ENCODE results near the gene NR3C2.

NR3C2 gene

DNA sequence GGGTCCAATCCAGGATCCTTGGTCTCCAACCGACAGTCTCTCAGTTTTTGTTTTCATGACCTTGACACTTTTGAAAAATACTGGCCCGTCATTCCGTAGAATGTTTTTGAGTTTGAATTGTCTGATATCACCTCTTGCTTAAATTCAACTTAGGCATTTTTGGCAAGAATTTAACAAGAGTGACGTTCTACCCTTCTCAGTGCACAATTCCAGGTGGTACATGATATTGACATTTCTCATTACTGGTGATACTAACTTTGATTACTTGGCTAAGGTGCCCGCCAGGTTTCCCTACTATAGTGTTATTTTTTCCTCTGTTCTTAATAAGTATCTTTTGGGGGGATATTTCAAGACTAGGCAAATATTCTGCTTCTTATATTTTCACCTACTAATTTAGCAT, 215.1 kb downstream of the NR3C2 start:
- TF ChIP-seq, protein P1, sequence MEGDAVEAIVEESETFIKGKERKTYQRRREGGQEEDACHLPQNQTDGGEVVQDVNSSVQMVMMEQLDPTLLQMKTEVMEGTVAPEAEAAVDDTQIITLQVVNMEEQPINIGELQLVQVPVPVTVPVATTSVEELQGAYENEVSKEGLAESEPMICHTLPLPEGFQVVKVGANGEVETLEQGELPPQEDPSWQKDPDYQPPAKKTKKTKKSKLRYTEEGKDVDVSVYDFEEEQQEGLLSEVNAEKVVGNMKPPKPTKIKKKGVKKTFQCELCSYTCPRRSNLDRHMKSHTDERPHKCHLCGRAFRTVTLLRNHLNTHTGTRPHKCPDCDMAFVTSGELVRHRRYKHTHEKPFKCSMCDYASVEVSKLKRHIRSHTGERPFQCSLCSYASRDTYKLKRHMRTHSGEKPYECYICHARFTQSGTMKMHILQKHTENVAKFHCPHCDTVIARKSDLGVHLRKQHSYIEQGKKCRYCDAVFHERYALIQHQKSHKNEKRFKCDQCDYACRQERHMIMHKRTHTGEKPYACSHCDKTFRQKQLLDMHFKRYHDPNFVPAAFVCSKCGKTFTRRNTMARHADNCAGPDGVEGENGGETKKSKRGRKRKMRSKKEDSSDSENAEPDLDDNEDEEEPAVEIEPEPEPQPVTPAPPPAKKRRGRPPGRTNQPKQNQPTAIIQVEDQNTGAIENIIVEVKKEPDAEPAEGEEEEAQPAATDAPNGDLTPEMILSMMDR (conservative IDR thresholded peaks at IDR 0.05; ENCODE audit: low read depth, low read length) = no peak
- no peak for DNase-seq (ENCODE audit: low read depth)
- no peak overlapping the region for H3K4me3 ChIP-seq (ENCODE audit: low read depth, low read length)

DNA sequence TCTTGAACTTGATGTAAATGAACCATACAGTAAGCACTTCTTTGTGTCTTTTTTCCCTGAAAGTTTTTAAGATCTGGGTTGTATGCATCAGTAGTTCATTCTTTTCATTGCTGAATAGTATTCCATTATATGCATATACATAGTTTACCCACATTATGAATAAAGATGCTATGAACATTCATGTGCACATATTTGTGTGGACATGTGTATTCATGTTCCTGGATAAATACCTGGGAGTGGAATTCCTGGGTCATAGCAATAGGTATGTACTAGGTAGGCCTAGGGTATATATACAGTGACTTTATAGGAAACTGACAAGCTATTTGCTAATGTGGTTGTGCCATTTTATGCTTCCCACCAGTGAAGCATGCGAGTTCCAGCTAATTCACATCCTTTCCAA, 215.9 kb downstream of the NR3C2 start:
- TF ChIP-seq, protein P1 (conservative IDR thresholded peaks at IDR 0.05; ENCODE audit: low read depth, low read length) = no peak
- no peak overlapping the region for H3K4me3 ChIP-seq (ENCODE audit: low read depth, low read length)
- no peak for DNase-seq (ENCODE audit: low read depth)

DNA sequence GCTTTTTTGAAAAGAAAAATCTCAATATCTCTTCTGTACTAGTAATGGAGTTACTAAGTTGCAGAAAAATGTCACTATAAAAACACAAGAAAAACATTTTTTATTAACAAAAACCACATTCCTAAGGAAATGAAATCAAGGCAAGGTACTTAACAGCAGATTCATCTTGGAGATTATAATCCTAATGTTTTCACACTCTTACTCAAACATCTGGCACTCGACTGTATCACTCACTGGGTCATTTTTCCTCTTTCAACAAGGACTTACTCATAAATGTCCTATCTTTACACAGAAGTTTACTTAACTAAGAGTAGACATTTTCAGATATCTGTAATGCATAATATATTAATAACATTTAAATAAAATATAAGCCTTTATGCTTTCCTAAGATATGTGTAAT, 216.6 kb downstream of the NR3C2 start:
- DNase-seq (ENCODE audit: low read depth) = no peak
- TF ChIP-seq, protein P1 (conservative IDR thresholded peaks at IDR 0.05; ENCODE audit: low read depth, low read length) = no peak
- H3K4me3 ChIP-seq (ENCODE audit: low read depth, low read length) = no peak overlapping the region

DNA sequence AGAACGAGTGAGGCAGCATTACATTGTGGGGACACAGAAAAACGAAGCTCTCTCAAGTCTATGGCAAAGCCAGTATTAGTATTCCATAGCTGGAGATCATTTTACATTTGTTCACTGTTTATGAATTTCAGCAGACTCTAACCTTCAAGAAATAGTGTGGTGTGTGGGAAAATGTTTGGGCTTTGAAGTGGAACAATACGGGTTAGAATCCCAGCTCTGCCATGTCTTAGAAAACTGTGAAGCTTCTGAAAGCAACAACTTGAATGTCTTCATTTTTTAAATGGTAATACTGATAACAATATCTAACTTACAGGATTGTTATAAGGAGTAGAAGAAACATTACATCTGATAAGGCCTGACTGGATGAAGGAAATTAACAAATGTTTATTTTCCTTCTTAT, 217.7 kb downstream of the NR3C2 start:
- H3K4me3 ChIP-seq (ENCODE audit: low read depth, low read length) = no peak overlapping the region
- TF ChIP-seq, protein P1 (conservative IDR thresholded peaks at IDR 0.05; ENCODE audit: low read depth, low read length) = no peak
- DNase-seq (ENCODE audit: low read depth) = no peak

DNA sequence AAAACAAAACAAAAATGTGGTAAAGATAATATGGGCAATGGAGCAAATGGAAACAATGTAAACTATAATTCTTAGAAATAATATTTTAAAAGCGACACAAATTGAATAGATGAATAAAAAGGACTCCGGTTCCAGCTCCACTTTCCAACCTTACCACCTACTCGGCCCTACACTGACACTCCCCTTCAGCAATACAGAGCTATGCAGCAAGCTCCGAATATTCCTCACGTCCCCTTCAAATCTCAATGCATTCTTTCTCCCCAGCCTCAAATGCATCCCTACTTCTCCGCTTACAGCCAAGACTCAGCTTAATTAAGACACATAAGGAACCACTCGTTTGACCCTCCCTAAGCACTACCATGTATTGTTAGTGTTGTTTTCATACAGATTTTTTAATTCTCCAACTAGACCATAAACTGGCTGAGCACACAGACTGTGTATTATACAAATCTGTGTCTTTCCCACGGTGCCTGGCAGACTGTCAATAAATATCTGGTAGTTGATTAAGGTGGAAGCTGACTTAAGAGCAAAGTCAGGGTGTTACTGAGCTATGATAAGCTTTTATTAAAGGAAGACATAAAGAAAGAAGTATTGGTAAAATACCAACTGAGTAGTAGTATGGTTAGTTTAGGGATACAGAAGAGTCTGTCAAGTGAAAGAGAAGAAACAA, 219.1 kb downstream of the NR3C2 start:
- TF ChIP-seq, protein P1 (conservative IDR thresholded peaks at IDR 0.05; ENCODE audit: low read depth, low read length) = no peak
- no peak overlapping the region for H3K4me3 ChIP-seq (ENCODE audit: low read depth, low read length)
- no peak for DNase-seq (ENCODE audit: low read depth)

DNA sequence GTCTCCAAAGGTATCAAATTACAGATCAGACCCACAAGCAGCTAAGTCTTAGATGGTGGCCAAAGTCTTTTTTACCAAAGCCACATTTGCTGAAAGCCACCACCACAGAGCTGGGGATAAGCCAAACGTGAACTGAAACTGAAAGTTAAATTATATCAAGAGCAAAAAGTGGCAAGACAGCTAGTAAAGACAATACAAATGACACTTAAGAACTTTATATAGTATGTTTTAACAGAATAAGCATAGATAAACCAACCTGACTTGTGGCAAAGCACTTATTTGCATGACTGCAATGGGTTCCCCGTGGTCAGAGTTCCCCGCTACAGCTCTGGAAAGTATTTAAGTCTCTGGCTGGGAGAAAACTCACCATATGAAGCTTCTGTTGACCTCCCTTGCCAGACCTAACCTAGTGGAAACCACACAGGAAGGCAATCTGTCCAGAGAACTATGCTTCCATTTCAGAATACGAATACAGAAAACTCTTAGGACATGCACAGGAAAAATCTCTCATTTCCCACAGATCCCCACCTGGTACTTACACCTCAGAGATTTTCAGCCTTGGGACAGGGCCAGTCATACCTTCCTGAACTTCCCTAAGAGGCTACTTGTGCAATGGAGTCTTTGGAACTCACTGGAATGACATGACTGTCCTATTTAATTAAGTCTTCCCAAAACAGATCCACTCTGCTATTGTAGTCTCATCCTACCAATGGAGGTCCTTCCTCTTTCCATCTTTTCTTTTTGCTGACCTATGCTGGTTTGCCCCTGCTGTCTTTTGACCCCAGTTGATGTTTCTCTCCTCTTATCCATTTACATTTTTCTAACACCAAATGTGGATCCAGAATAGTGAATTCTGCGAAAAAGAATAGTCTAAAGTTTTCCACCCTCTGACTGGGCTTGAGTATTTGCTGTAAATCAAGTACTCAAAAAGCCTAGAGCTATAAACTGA, 225.1 kb downstream of the NR3C2 start:
- TF ChIP-seq, protein P1 (conservative IDR thresholded peaks at IDR 0.05; ENCODE audit: low read depth, low read length) = no peak
- H3K4me3 ChIP-seq (ENCODE audit: low read depth, low read length) = no peak overlapping the region
- peak; percentile 27 for DNase-seq (ENCODE audit: low read depth)
